H1 (cell line): ENCODE results near the gene DENND4C. TPM values are rescaled to one million over a fixed set of nuclear protein-coding genes. Genes with fewer than 3 reads are reported as not detected.

Experiments
- GTF2F1 ChIP-seq: IDR thresholded peaks from 2 replicates; pipeline ENCODE4 v1.6.1; 2012; ENCODE audit warnings: low read depth, low read length, improper control_type of control experiment, borderline replicate concordance
- PHF8 ChIP-seq: fragments of 200-600 bp; sonication (generic); conservative IDR thresholded peaks from 2 replicates; pipeline ENCODE4 v1.7.1; 2012; ENCODE audit warnings: low read depth, mild to moderate bottlenecking, inconsistent platforms, low read length, moderate library complexity
- RAD21 ChIP-seq, 2 experiments: IDR thresholded peaks in 1 of 2; conservative IDR thresholded peaks in 1 of 2; 2 replicates each; pipeline ENCODE4 v1.6.1; 2011; ENCODE audit warnings: low read depth in 2 of 2, low read length in 2 of 2, improper control_type of control experiment in 1 of 2, inconsistent platforms in 1 of 2, mild to moderate bottlenecking in 1 of 2, moderate library complexity in 1 of 2
- polyA plus RNA-seq, 7 experiments: library from polyadenylated mRNA; depleted of rRNA in 3 of 7; stranded (reverse) in 5 of 7; unstranded in 2 of 7; fragments of >200 nt in 5 of 7; fragments of 200-250 nt in 2 of 7; gene quantifications; 1 replicate in 5 of 7; 2 replicates in 1 of 7; 4 replicates in 1 of 7; pipeline versions ENCODE4 v1.2.1 to v1.2.3, GENCODE V29; 2011 to 2013; ENCODE audit warnings: missing spikeins in 2 of 7, mixed read lengths in 2 of 7
- total RNA-seq: library from RNA; stranded (reverse); fragmentation: NEBNext Ultra II Directional; extraction: Animal tissue kit (Norgen Biotek cat#: 25700); gene quantifications from 2 replicates; pipeline ENCODE4 v1.2.1, GENCODE V29; 2021

Gene DENND4C
- total and polyA plus RNA-seq, 2 of the 8 experiments (the other 6 are each of a cell fraction or from before 2014, with no cell fraction given) = 6.9 to 18.9 TPM

DNA sequence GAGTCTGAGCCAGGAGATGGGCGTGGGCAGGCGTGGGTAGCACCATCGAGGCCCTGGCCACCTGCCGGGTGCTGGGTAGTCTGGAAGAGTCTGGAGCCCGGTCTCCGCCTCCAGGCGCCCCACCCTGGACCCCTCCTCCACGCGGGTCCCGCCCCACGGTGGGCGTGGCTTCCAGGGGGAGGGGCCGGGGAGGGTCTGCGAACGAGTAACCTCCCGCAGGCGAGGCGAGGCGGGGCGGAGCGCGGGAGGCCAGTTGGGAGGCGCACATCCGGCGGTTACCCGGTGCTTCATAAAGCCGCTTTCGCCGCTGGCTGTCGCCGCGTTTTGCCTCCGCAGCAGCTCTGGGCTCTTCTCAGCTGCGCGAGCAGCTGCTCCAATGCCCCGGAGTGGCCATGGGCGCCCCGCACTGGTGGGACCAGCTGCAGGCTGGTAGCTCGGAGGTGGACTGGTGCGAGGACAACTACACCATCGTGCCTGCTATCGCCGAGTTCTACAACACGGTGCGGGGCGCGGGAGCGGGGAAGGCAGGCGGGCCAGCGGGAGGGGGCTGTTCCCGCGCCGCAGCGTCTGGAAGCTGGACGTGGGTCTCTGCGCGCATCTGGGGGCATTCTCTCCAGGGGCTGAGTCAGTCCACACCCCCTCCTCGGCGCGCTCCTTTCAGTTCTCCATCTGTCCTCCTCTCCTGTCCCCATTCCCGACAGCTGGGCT lies 178.4 kb downstream of the DENND4C start, which contains the start of gene ACER2 (continued):
- TF ChIP-seq GTF2F1 (peak; percentile 32; the same call in 1 of the 2 replicates), RAD21 (IDR thresholded peaks at IDR 0.05 in 1 of 2, conservative IDR thresholded peaks at IDR 0.05 in 1 of 2; ENCODE audit: low read depth in 2 of 2, low read length in 2 of 2) (peak in 1 of 2 experiments; percentile 27; a peak in 1 of 4 replicates), PHF8 (peak; percentile 70)
